SIG-M5 (cell line): ENCODE results near the gene CELF2.

ENCODE experiments used
- DNase-seq: peaks from one replicate; lab custom pipeline; 2025; lab: John Stamatoyannopoulos, UW

CELF2 gene

GRCh38 chr10:11023009-11023953 is 5.6 kb downstream of the CELF2 start:
- no peak for DNase-seq

- no peak for DNase-seq
These were observed 6.9 kb downstream of the CELF2 start for GRCh38 chr10:11024596-11024995.

GRCh38 chr10:11025978-11026377 is 8.3 kb downstream of the CELF2 start:
- no peak for DNase-seq

GRCh38 chr10:11026773-11027172 is 9.1 kb downstream of the CELF2 start:
- DNase-seq = no peak

GRCh38 chr10:11034762-11035161 is 17.1 kb downstream of the CELF2 start:
- no peak for DNase-seq

- no peak for DNase-seq
These were observed 17.8 kb downstream of the CELF2 start for GRCh38 chr10:11035301-11035991.

GRCh38 chr10:11036424-11037011 is 18.8 kb downstream of the CELF2 start:
- no peak for DNase-seq

GRCh38 chr10:11037991-11038390 is 20.3 kb downstream of the CELF2 start:
- DNase-seq = no peak

- DNase-seq = no peak
These were observed 24.7 kb downstream of the CELF2 start for GRCh38 chr10:11042357-11042756.

- DNase-seq = no peak
These were observed 25.4 kb downstream of the CELF2 start for GRCh38 chr10:11043039-11043438.

- no peak for DNase-seq
These were observed 25.9 kb downstream of the CELF2 start for GRCh38 chr10:11043446-11044127.

- no peak for DNase-seq
These were observed 27.8 kb downstream of the CELF2 start for GRCh38 chr10:11045487-11045886.

- no peak for DNase-seq
These were observed 28.5 kb downstream of the CELF2 start for GRCh38 chr10:11045995-11046775.

GRCh38 chr10:11046776-11047160 is 29.1 kb downstream of the CELF2 start:
- no peak for DNase-seq

GRCh38 chr10:11048707-11049278 is 31.1 kb downstream of the CELF2 start:
- no peak for DNase-seq

- DNase-seq = no peak
These were observed 32.1 kb downstream of the CELF2 start for GRCh38 chr10:11049806-11050205.

- no peak for DNase-seq
These were observed 32.9 kb downstream of the CELF2 start for GRCh38 chr10:11050301-11051287.

- no peak for DNase-seq
These were observed 39.3 kb downstream of the CELF2 start for GRCh38 chr10:11057018-11057417.

GRCh38 chr10:11057448-11057847 is 39.8 kb downstream of the CELF2 start:
- DNase-seq = no peak

GRCh38 chr10:11057994-11058393 is 40.3 kb downstream of the CELF2 start:
- no peak for DNase-seq
